Right cardiac atrium (tissue), 5 donors: ENCODE measurements around the gene SMARCD3. TPM values are rescaled to one million over a fixed set of nuclear protein-coding genes. Genes with fewer than 3 reads are reported as not detected.

Source experiments
- ATAC-seq, 2 donors: fragments of 200-7000 bp; cut with Tn5 transposase; one replicate each; pipeline versions ENCODE4 v1.8.0 to v1.9.1; 2020; ENCODE audit warnings: moderate library complexity in 2 of 2, mild to moderate bottlenecking in 1 of 2
- DNase-seq, 3 donors: peaks; one replicate each; pipeline ENCODE4 v3.0.0-alpha.2; 2020
- H3K27ac ChIP-seq: one replicate; pipeline ENCODE4 v1.5.1; 2013; ENCODE audit warnings: mild to moderate bottlenecking, low read length, control low read depth, moderate library complexity
- H3K27me3 ChIP-seq: one replicate; pipeline ENCODE4 v1.6.1; 2013; ENCODE audit not compliant: control insufficient read depth, insufficient read depth
- H3K4me1 ChIP-seq: one replicate; pipeline ENCODE4 v1.6.1; 2013; ENCODE audit warnings: low read length; ENCODE audit not compliant: control insufficient read depth, insufficient read depth
- H3K4me3 ChIP-seq: one replicate; pipeline ENCODE4 v1.5.1; 2013; ENCODE audit warnings: low read length, control low read depth
- H3K9me3 ChIP-seq: one replicate; pipeline ENCODE4 v1.6.1; 2013; ENCODE audit warnings: low read length; ENCODE audit not compliant: control insufficient read depth
- WGBS: extraction: QIAGEN DNeasy Blood & Tissue Kit; methylation state at CpG from one replicate; pipeline ENCODE4 v1.1.7; 2013; 5-methylcytosine and 5-hydroxymethylcytosine counted together
- intact Hi-C, 4 donors: fragments of 100-400 bp; cut with DNase I; formaldehyde crosslinking; loops; one replicate each; pipeline versions ENCODE4 v1.11.0 to v1.14.0; 2022 to 2023
- polyA plus RNA-seq: library from polyadenylated mRNA; stranded (reverse); fragments of 200-250 nt; gene quantifications from one replicate; pipeline ENCODE4 v1.2.3, GENCODE V29; 2013
- total RNA-seq, 4 donors: library from RNA; stranded (reverse); fragmentation: NEBNext Ultra II Directional; extraction: Animal tissue kit (Norgen Biotek cat#: 25700); gene quantifications; one replicate each; pipeline ENCODE4 v1.2.1, GENCODE V29; 2021
- donor health status: healthy with polysubstance abuse.
- donor health status: DM: no; HTN: yes; CAD: no.
- donor health status: DM: no; HTN: no; CAD: no.
- donor health status: DM: no; HTN: yes; CAD: no; lungs with severe emphysema.
- donor health status: DM: yes; HTN: yes; CAD: no.

SMARCD3 gene
- total and polyA plus RNA-seq, 5 donors: 141 to 291 (median 223) TPM

- intact Hi-C loops: no loop called here
- DNase-seq (peak in 1 of 3 donors; percentile 40), ATAC-seq (no peak)
- Histone ChIP-seq H3K27me3 (no peaks in the 10 kb centered on the region), H3K4me1 (no peaks in the 10 kb centered on the region), H3K9me3 (no peaks in the 10 kb centered on the region), H3K27ac (no peak overlapping the region), H3K4me3 (no peak overlapping the region)
- WGBS: 90% methylated on average over 14 of the region's 14 CpGs
Measured at GRCh38 chr7:151193203-151193978, 55.1 kb downstream of the SMARCD3 start.

- intact Hi-C loops: no loop called here
- Histone ChIP-seq H3K4me3 (no peak overlapping the region), H3K4me1 (no peaks in the 10 kb centered on the region), H3K27me3 (no peaks in the 10 kb centered on the region), H3K9me3 (no peaks in the 10 kb centered on the region), H3K27ac (no peak overlapping the region)
- WGBS: 95% methylated on average over 23 of the region's 23 CpGs
- no peak for DNase-seq
- ATAC-seq: no peak
Measured at GRCh38 chr7:151192002-151192539, 56.4 kb downstream of the SMARCD3 start.

- no peak overlapping the region for H3K4me3 ChIP-seq
- H3K4me1 ChIP-seq: no peaks in the 10 kb centered on the region
- no peak for ATAC-seq
- H3K9me3 ChIP-seq: no peaks in the 10 kb centered on the region
- DNase-seq: no peak
- intact Hi-C loops: no loop called here
- 81% methylated on average over 12 of the region's 12 CpGs for WGBS
- H3K27ac ChIP-seq: no peak overlapping the region
- H3K27me3 ChIP-seq: no peaks in the 10 kb centered on the region
Measured at GRCh38 chr7:151191544-151191943, 57.0 kb downstream of the SMARCD3 start.

GRCh38 chr7:151189038-151189437 is 59.5 kb downstream of the SMARCD3 start:
- no peaks in the 10 kb centered on the region for H3K27me3 ChIP-seq
- DNase-seq: no peak
- intact Hi-C loops: no loop called here
- ATAC-seq: no peak
- H3K9me3 ChIP-seq: no peaks in the 10 kb centered on the region
- no peaks in the 10 kb centered on the region for H3K4me1 ChIP-seq
- no peak overlapping the region for H3K27ac ChIP-seq
- WGBS: 73% methylated on average over 4 of the region's 4 CpGs
- H3K4me3 ChIP-seq: no peak overlapping the region

Other genes starting within 250 kb of the SMARCD3 start
- under 1 TPM in 2 of 4 donors, not detected in 2; 0.18 to 0.23 TPM for gene ATG9B, start 224.2 kb downstream of the SMARCD3 start, total RNA-seq
- gene ATG9B, start 224.2 kb downstream of the SMARCD3 start, polyA plus RNA-seq: 0.43 TPM
- gene ABCB8, start 220.2 kb downstream of the SMARCD3 start, total RNA-seq: 10 to 100 TPM; 20.9 to 24.5 (median 23.4) TPM
- gene ABCB8, start 220.2 kb downstream of the SMARCD3 start, polyA plus RNA-seq: 19.6 TPM
- 1 to 10 TPM; 4.0 to 6.5 (median 5.0) TPM for gene ASIC3, start 200.2 kb downstream of the SMARCD3 start, total RNA-seq
- 5.3 TPM for gene ASIC3, start 200.2 kb downstream of the SMARCD3 start, polyA plus RNA-seq
- gene CDK5, start 190.8 kb downstream of the SMARCD3 start, total RNA-seq: 10 to 100 TPM in 1 of 4 donors, 1 to 10 TPM in 3; 6.2 to 11.2 (median 7.4) TPM
- gene CDK5, start 190.8 kb downstream of the SMARCD3 start, polyA plus RNA-seq: 6.5 TPM
- 100 to 1,000 TPM in 2 of 4 donors, 10 to 100 TPM in 2; 83.5 to 120 (median 96.5) TPM for gene SLC4A2, start 189.1 kb downstream of the SMARCD3 start, total RNA-seq
- 61.7 TPM for gene SLC4A2, start 189.1 kb downstream of the SMARCD3 start, polyA plus RNA-seq
- gene FASTK, start 167.9 kb downstream of the SMARCD3 start, total RNA-seq: 10 to 100 TPM; 64.1 to 82.0 (median 68.9) TPM
- 133 TPM for gene FASTK, start 167.9 kb downstream of the SMARCD3 start, polyA plus RNA-seq
- gene TMUB1, start 165.2 kb downstream of the SMARCD3 start, total RNA-seq: 10 to 100 TPM; 28.5 to 36.5 (median 35.8) TPM
- 55.2 TPM for gene TMUB1, start 165.2 kb downstream of the SMARCD3 start, polyA plus RNA-seq
- 10 to 100 TPM; 58.3 to 78.8 (median 67.6) TPM for gene AGAP3, start 162.2 kb downstream of the SMARCD3 start, total RNA-seq
- 61.4 TPM for gene AGAP3, start 162.2 kb downstream of the SMARCD3 start, polyA plus RNA-seq
- gene GBX1, start 81.0 kb downstream of the SMARCD3 start, total RNA-seq: 1 to 10 TPM in 1 of 4 donors, under 1 TPM in 1, not detected in 2; 0.40 to 1.0 TPM
- gene GBX1, start 81.0 kb downstream of the SMARCD3 start, polyA plus RNA-seq: 0.14 TPM
- gene ASB10, start 61.4 kb downstream of the SMARCD3 start, total RNA-seq: 10 to 100 TPM in 3 of 4 donors, 1 to 10 TPM in 1; 4.5 to 21.0 (median 14.0) TPM
- gene ASB10, start 61.4 kb downstream of the SMARCD3 start, polyA plus RNA-seq: 14.3 TPM
- not detected for gene H2BK1, start 38.2 kb downstream of the SMARCD3 start, total RNA-seq
- not detected for gene H2BK1, start 38.2 kb downstream of the SMARCD3 start, polyA plus RNA-seq
- 10 to 100 TPM; 24.6 to 34.5 (median 26.3) TPM for gene ABCF2, start 21.5 kb downstream of the SMARCD3 start, total RNA-seq
- gene ABCF2, start 21.5 kb downstream of the SMARCD3 start, polyA plus RNA-seq: 17.8 TPM
- gene CHPF2, start 16.2 kb downstream of the SMARCD3 start, total RNA-seq: 10 to 100 TPM; 22.2 to 35.3 (median 27.0) TPM
- gene CHPF2, start 16.2 kb downstream of the SMARCD3 start, polyA plus RNA-seq: 15.5 TPM
- gene NUB1, start 93.1 kb upstream of the SMARCD3 start, total RNA-seq: 10 to 100 TPM; 33.3 to 42.4 (median 38.6) TPM
- gene NUB1, start 93.1 kb upstream of the SMARCD3 start, polyA plus RNA-seq: 24.1 TPM
- gene WDR86, start 161.3 kb upstream of the SMARCD3 start, total RNA-seq: under 1 TPM; 0.17 to 0.47 (median 0.17) TPM
- gene WDR86, start 161.3 kb upstream of the SMARCD3 start, polyA plus RNA-seq: 0.34 TPM
- under 1 TPM in 1 of 4 donors, not detected in 3; 0.11 TPM for gene CRYGN, start 191.4 kb upstream of the SMARCD3 start, total RNA-seq
- gene CRYGN, start 191.4 kb upstream of the SMARCD3 start, polyA plus RNA-seq: 0.07 TPM